ENCODE data around the gene ZNF276.

ZNF276 gene

GRCh38 chr16:89705006-89705405 lies 16.3 kb upstream of the ZNF276 start:
- H3K4me3 ChIP-seq (ENCODE audit: low read length): no peak overlapping the region
- TF ChIP-seq, protein P1, sequence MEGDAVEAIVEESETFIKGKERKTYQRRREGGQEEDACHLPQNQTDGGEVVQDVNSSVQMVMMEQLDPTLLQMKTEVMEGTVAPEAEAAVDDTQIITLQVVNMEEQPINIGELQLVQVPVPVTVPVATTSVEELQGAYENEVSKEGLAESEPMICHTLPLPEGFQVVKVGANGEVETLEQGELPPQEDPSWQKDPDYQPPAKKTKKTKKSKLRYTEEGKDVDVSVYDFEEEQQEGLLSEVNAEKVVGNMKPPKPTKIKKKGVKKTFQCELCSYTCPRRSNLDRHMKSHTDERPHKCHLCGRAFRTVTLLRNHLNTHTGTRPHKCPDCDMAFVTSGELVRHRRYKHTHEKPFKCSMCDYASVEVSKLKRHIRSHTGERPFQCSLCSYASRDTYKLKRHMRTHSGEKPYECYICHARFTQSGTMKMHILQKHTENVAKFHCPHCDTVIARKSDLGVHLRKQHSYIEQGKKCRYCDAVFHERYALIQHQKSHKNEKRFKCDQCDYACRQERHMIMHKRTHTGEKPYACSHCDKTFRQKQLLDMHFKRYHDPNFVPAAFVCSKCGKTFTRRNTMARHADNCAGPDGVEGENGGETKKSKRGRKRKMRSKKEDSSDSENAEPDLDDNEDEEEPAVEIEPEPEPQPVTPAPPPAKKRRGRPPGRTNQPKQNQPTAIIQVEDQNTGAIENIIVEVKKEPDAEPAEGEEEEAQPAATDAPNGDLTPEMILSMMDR (conservative IDR thresholded peaks at IDR 0.05; ENCODE audit: low read depth, low read length): no peak
- no peak for DNase-seq (ENCODE audit: low read depth)

- TF ChIP-seq, protein P1 (conservative IDR thresholded peaks at IDR 0.05; ENCODE audit: low read depth, low read length): no peak
- no peak for DNase-seq (ENCODE audit: low read depth)
- H3K4me3 ChIP-seq (ENCODE audit: low read length): no peak overlapping the region
Observed at GRCh38 chr16:89706518-89707260, 14.6 kb upstream of the ZNF276 start.

DNA sequence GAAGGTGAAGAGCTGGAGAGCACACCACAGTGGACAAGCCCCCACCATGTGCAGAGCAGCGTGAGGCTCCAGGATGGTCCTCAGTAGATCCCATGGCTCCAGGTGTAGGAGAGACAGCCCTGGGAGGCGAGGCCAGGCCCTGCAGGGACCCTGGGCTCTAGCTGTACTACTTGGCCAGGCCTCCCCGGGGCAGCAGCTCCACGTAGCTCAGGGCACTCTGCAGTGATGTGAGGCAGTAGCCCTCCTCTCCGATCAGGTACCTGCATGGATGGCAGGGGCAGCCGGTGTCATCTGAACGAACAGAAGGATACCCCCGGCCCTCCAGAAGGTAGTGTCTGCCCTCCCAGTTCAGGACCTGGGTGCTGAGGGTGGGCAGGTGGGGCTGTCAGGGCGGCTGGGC lies 13.6 kb upstream of the ZNF276 start:
- DNase-seq (ENCODE audit: low read depth): no peak
- TF ChIP-seq, protein P1 (conservative IDR thresholded peaks at IDR 0.05; ENCODE audit: low read depth, low read length): no peak
- no peak overlapping the region for H3K4me3 ChIP-seq (ENCODE audit: low read length)

GRCh38 chr16:89708481-89708931 lies 12.8 kb upstream of the ZNF276 start:
- TF ChIP-seq, protein P1 (conservative IDR thresholded peaks at IDR 0.05; ENCODE audit: low read depth, low read length): no peak
- H3K4me3 ChIP-seq (ENCODE audit: low read length): no peak overlapping the region
- no peak for DNase-seq (ENCODE audit: low read depth)

DNA sequence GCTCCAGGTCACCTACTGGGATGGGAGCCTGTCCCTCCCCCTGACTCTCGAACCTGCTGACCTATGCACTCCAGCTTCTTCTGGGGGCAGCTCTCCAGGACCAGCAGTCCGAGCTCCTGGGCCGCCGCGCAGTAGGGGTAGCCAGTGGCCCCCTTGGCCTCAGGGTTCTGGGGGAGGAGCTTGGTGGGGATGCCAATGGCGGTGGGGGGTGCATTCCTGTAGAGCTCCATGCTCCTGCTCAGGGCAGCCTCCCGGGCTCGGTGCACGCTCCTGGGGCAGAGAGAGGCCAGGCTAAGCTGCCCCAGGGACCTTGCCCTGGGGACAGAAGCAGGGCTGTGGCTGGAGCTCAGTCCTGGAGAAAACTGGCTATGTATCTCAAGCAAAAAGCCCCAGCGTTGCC lies 12.2 kb upstream of the ZNF276 start:
- DNase-seq (ENCODE audit: low read depth): no peak
- no peak overlapping the region for H3K4me3 ChIP-seq (ENCODE audit: low read length)
- TF ChIP-seq, protein P1 (conservative IDR thresholded peaks at IDR 0.05; ENCODE audit: low read depth, low read length): no peak

GRCh38 chr16:89709716-89710432 lies 11.5 kb upstream of the ZNF276 start:
- TF ChIP-seq, protein P1 (conservative IDR thresholded peaks at IDR 0.05; ENCODE audit: low read depth, low read length): no peak
- no peak overlapping the region for H3K4me3 ChIP-seq (ENCODE audit: low read length)
- no peak for DNase-seq (ENCODE audit: low read depth)
